Adipose tissue (tissue), 3 donors: ENCODE data around the gene ZNF804B. TPM values are rescaled to one million over a fixed set of nuclear protein-coding genes. Genes with fewer than 3 reads are reported as not detected.

Experiments
- H3K27ac ChIP-seq: one replicate; pipeline ENCODE4 v1.5.1; 2013; ENCODE audit warnings: low read depth, low read length
- WGBS, 3 donors: extraction: QIAGEN DNeasy Blood & Tissue Kit; methylation state at CpG; one replicate each; pipeline ENCODE4 v1.1.7; 2013; 5-methylcytosine and 5-hydroxymethylcytosine counted together
- polyA plus RNA-seq, 3 donors: library from polyadenylated mRNA; stranded (reverse); fragments of 200-250 nt; gene quantifications; one replicate each; pipeline ENCODE4 v1.2.3, GENCODE V29; 2013
- donor health status: healthy with polysubstance abuse.
- donor health status: Bipolar disorder and iron deficiency.
- donor health status: healthy.

Gene ZNF804B
- polyA plus RNA-seq, 3 donors: not detected

GRCh38 chr7:88928276-88928675 is 168.8 kb downstream of the ZNF804B start:
- H3K27ac ChIP-seq: no peak overlapping the region

- WGBS, 3 donors: 78 to 92% (median 81%) methylated on average over 3 of the region's 3 CpGs
Observed at GRCh38 chr7:88929719-88930118, 170.2 kb downstream of the ZNF804B start.

GRCh38 chr7:88933285-88933684 is 173.8 kb downstream of the ZNF804B start:
- 74 to 91% (median 89%) methylated on average over 5 of the region's 5 CpGs for WGBS, 3 donors
- H3K27ac ChIP-seq: no peak overlapping the region

More at GRCh38 chr7:88929719-88930118, 170.2 kb downstream of the ZNF804B start:
- H3K27ac ChIP-seq: no peak overlapping the region

- H3K27ac ChIP-seq: no peak overlapping the region
- 70 to 75% (median 73%) methylated on average over 2 of the region's 2 CpGs for WGBS, 3 donors
Observed at GRCh38 chr7:88942815-88943501, 183.5 kb downstream of the ZNF804B start.

- H3K27ac ChIP-seq: no peak overlapping the region
Observed at GRCh38 chr7:88951826-88952225, 192.3 kb downstream of the ZNF804B start.

GRCh38 chr7:88964418-88964817 is 204.9 kb downstream of the ZNF804B start:
- no peak overlapping the region for H3K27ac ChIP-seq

More at GRCh38 chr7:88951826-88952225, 192.3 kb downstream of the ZNF804B start:
- 83 to 90% (median 88%) methylated on average over 1 of the region's 1 CpG for WGBS, 3 donors

- 59 to 72% (median 72%) methylated on average over 4 of the region's 4 CpGs for WGBS, 3 donors
- H3K27ac ChIP-seq: no peak overlapping the region
Observed at GRCh38 chr7:88965371-88965770, 205.9 kb downstream of the ZNF804B start.

- WGBS, 3 donors: 46 to 54% (median 52%) methylated on average over 4 of the region's 4 CpGs
- H3K27ac ChIP-seq: no peak overlapping the region
Observed at GRCh38 chr7:88967432-88967831, 207.9 kb downstream of the ZNF804B start.

- 73 to 78% (median 76%) methylated on average over 1 of the region's 1 CpG for WGBS, 3 donors
- H3K27ac ChIP-seq: no peak overlapping the region
Observed at GRCh38 chr7:88969167-88969566, 209.7 kb downstream of the ZNF804B start.

- WGBS, 3 donors: 56 to 82% (median 74%) methylated on average over 5 of the region's 5 CpGs
- H3K27ac ChIP-seq: no peak overlapping the region
Observed at GRCh38 chr7:88985295-88985694, 225.8 kb downstream of the ZNF804B start.

GRCh38 chr7:89001306-89001705 is 241.8 kb downstream of the ZNF804B start:
- H3K27ac ChIP-seq: no peak overlapping the region
- WGBS, 3 donors: 34 to 70% (median 58%) methylated on average over 1 of the region's 1 CpG

GRCh38 chr7:89002981-89003956 is 243.8 kb downstream of the ZNF804B start:
- no peak overlapping the region for H3K27ac ChIP-seq
- 20 to 52% (median 23%) methylated on average over 4 of the region's 4 CpGs for WGBS, 3 donors

- 70 to 95% (median 95%) methylated on average over 5 of the region's 5 CpGs for WGBS, 3 donors
- no peak overlapping the region for H3K27ac ChIP-seq
Observed at GRCh38 chr7:89012016-89012415, 252.5 kb downstream of the ZNF804B start.

- 80 to 91% (median 83%) methylated on average over 3 of the region's 3 CpGs for WGBS, 3 donors
- H3K27ac ChIP-seq: no peak overlapping the region
Observed at GRCh38 chr7:89017695-89018094, 258.2 kb downstream of the ZNF804B start.

- WGBS, 3 donors: 31 to 41% (median 39%) methylated on average over 1 of the region's 1 CpG
Observed at GRCh38 chr7:89021741-89022140, 262.2 kb downstream of the ZNF804B start.

GRCh38 chr7:89023206-89023605 is 263.7 kb downstream of the ZNF804B start:
- no peak overlapping the region for H3K27ac ChIP-seq

More at GRCh38 chr7:89021741-89022140, 262.2 kb downstream of the ZNF804B start:
- H3K27ac ChIP-seq: no peak overlapping the region

GRCh38 chr7:89023877-89024276 is 264.4 kb downstream of the ZNF804B start:
- 29 to 54% (median 38%) methylated on average over 1 of the region's 1 CpG for WGBS, 3 donors
- no peak overlapping the region for H3K27ac ChIP-seq

- WGBS, 3 donors: 7 to 45% (median 29%) methylated on average over 1 of the region's 1 CpG
- no peak overlapping the region for H3K27ac ChIP-seq
Observed at GRCh38 chr7:89027781-89028180, 268.3 kb downstream of the ZNF804B start.

GRCh38 chr7:89028319-89028718 is 268.8 kb downstream of the ZNF804B start:
- H3K27ac ChIP-seq: no peak overlapping the region
- 80 to 85% (median 85%) methylated on average over 4 of the region's 4 CpGs for WGBS, 3 donors
